Activated T-helper 1 cell treated with anti-CD3 and anti-CD28 coated beads, Interleukin-12 subunit alpha, Interleukin-12 subunit beta, Interleukin-2, Interleukin-4 antibody, amounts not matched to agents 30 ng/mL and 10 ng/mL and 1 ng/mL, durations not matched to agents 14 hours and 24 hours and 36 hours (primary cell): ENCODE measurements around the gene REC114. TPM values are rescaled to one million over a fixed set of nuclear protein-coding genes. Genes with fewer than 3 reads are reported as not detected.
"Not testable (repeated sequence)": the region's sequence is repeated elsewhere in the genome, so short reads cannot be mapped to it uniquely, and the experiment has no call there.

Experiments
- DNase-seq: peaks from one replicate; pipeline ENCODE4 v3.0.0; 2021; ENCODE audit warnings: low spot score
- H3K27ac Mint-ChIP-seq: one replicate; pipeline ENCODE4 v1.8.0; 2021; ENCODE audit warnings: mild to moderate bottlenecking, mixed read lengths
- H3K27me3 Mint-ChIP-seq: one replicate; pipeline ENCODE4 v1.8.0; 2022; ENCODE audit warnings: mild to moderate bottlenecking, moderate library complexity, mixed read lengths; ENCODE audit not compliant: insufficient read depth
- H3K36me3 Mint-ChIP-seq: one replicate; pipeline ENCODE4 v1.8.0; 2021; ENCODE audit warnings: low read depth, mixed read lengths
- H3K4me1 Mint-ChIP-seq: one replicate; pipeline ENCODE4 v1.8.0; 2021; ENCODE audit warnings: low read depth, mixed read lengths
- H3K4me3 Mint-ChIP-seq: one replicate; pipeline ENCODE4 v1.8.0; 2021; ENCODE audit warnings: mild to moderate bottlenecking, moderate library complexity, mixed read lengths
- H3K9me3 Mint-ChIP-seq: one replicate; pipeline ENCODE4 v1.8.0; 2021; ENCODE audit warnings: mixed read lengths
- intact Hi-C: fragments of 100-400 bp; cut with micrococcal nuclease; formaldehyde crosslinking; loops from one replicate; pipeline ENCODE4 v1.15.1; 2024
- total RNA-seq: library from RNA; stranded (reverse); gene quantifications from 2 replicates; pipeline ENCODE4 v1.2.3, GENCODE V29; 2022

The REC114 gene
- total RNA-seq, 1 donor from 2014 or later = not detected

- H3K4me3 Mint-ChIP-seq, H3K9me3 Mint-ChIP-seq, H3K27ac Mint-ChIP-seq, DNase-seq, H3K4me1 Mint-ChIP-seq, H3K27me3 Mint-ChIP-seq, H3K36me3 Mint-ChIP-seq, intact Hi-C loops: not testable (repeated sequence)
Observed at GRCh38 chr15:73548925-73549324, 106.0 kb downstream of the REC114 start.

- H3K9me3 Mint-ChIP-seq = no peaks in the 10 kb centered on the region
- no peak overlapping the region for H3K27ac Mint-ChIP-seq
- intact Hi-C loops = no loop called here
- DNase-seq = no peak
- H3K36me3 Mint-ChIP-seq = no peaks in the 10 kb centered on the region
- H3K4me1 Mint-ChIP-seq = no peaks in the 10 kb centered on the region
- H3K4me3 Mint-ChIP-seq = no peak overlapping the region
- no peaks in the 10 kb centered on the region for H3K27me3 Mint-ChIP-seq
Observed at GRCh38 chr15:73550190-73550589, 107.2 kb downstream of the REC114 start.

- Mint-ChIP-seq H3K36me3 (peaks cover 14% of the 10 kb centered on the region), H3K27ac (no peak overlapping the region), H3K9me3 (no peaks in the 10 kb centered on the region), H3K4me3 (no peak overlapping the region), H3K27me3 (no peaks in the 10 kb centered on the region), H3K4me1 (no peaks in the 10 kb centered on the region)
- intact Hi-C loops = no loop called here
- no peak for DNase-seq
Observed at GRCh38 chr15:73555080-73555479, 112.1 kb downstream of the REC114 start.

- H3K27ac Mint-ChIP-seq = no peak overlapping the region
- intact Hi-C loops = no loop called here
- no peaks in the 10 kb centered on the region for H3K4me1 Mint-ChIP-seq
- no peak overlapping the region for H3K4me3 Mint-ChIP-seq
- H3K27me3 Mint-ChIP-seq = no peaks in the 10 kb centered on the region
- peaks cover 28% of the 10 kb centered on the region for H3K36me3 Mint-ChIP-seq
- no peaks in the 10 kb centered on the region for H3K9me3 Mint-ChIP-seq
- no peak for DNase-seq
Observed at GRCh38 chr15:73558529-73558928, 115.6 kb downstream of the REC114 start.

- Mint-ChIP-seq H3K4me3 (no peak overlapping the region), H3K27me3 (no peaks in the 10 kb centered on the region), H3K4me1 (peaks cover 9% of the 10 kb centered on the region), H3K27ac (no peak overlapping the region), H3K9me3 (no peaks in the 10 kb centered on the region), H3K36me3 (peaks cover 35% of the 10 kb centered on the region)
- no peak for DNase-seq
- intact Hi-C loops = loop anchor here (1.0 to 2.0 kb wide), 3 partner anchors 76 to 220 kb away; no protein-coding TSS in a partner anchor
Observed at GRCh38 chr15:73560501-73561117, 117.6 kb downstream of the REC114 start.

GRCh38 chr15:73564255-73564654, 121.3 kb downstream of the REC114 start:
- DNase-seq = no peak
- Mint-ChIP-seq H3K9me3 (no peaks in the 10 kb centered on the region), H3K36me3 (peaks cover 29% of the 10 kb centered on the region), H3K27me3 (no peaks in the 10 kb centered on the region), H3K4me3 (no peak overlapping the region), H3K27ac (peak overlapping the region; percentile 15), H3K4me1 (peaks cover 22% of the 10 kb centered on the region)
- intact Hi-C loops = no loop called here

- no peak overlapping the region for H3K27ac Mint-ChIP-seq
- intact Hi-C loops = no loop called here
- no peak for DNase-seq
Observed at GRCh38 chr15:73567020-73567419, 124.1 kb downstream of the REC114 start.

GRCh38 chr15:73568564-73569280, 125.8 kb downstream of the REC114 start:
- peak overlapping the region; percentile 21 for H3K27ac Mint-ChIP-seq
- peaks cover 60% of the 10 kb centered on the region for H3K4me1 Mint-ChIP-seq
- no peaks in the 10 kb centered on the region for H3K27me3 Mint-ChIP-seq
- H3K9me3 Mint-ChIP-seq = no peaks in the 10 kb centered on the region
- peak overlapping the region; percentile 54 for H3K4me3 Mint-ChIP-seq
- peaks cover 45% of the 10 kb centered on the region for H3K36me3 Mint-ChIP-seq
- intact Hi-C loops = no loop called here
- no peak for DNase-seq

More at GRCh38 chr15:73567020-73567419, 124.1 kb downstream of the REC114 start:
- Mint-ChIP-seq H3K9me3 (no peaks in the 10 kb centered on the region), H3K4me3 (no peak overlapping the region), H3K27me3 (no peaks in the 10 kb centered on the region), H3K36me3 (peaks cover 42% of the 10 kb centered on the region), H3K4me1 (peaks cover 49% of the 10 kb centered on the region)

- no peaks in the 10 kb centered on the region for H3K9me3 Mint-ChIP-seq
- peaks cover 58% of the 10 kb centered on the region for H3K4me1 Mint-ChIP-seq
- no peak for DNase-seq
- intact Hi-C loops = no loop called here
- H3K36me3 Mint-ChIP-seq = peaks cover 50% of the 10 kb centered on the region
- peak overlapping the region; percentile 76 for H3K4me3 Mint-ChIP-seq
- H3K27ac Mint-ChIP-seq = peak overlapping the region; percentile 57
- H3K27me3 Mint-ChIP-seq = no peaks in the 10 kb centered on the region
Observed at GRCh38 chr15:73569361-73569760, 126.4 kb downstream of the REC114 start.

- H3K4me3 Mint-ChIP-seq = peak overlapping the region; percentile 76
- H3K27ac Mint-ChIP-seq = peak overlapping the region; percentile 69
- H3K9me3 Mint-ChIP-seq = no peaks in the 10 kb centered on the region
- peaks cover 46% of the 10 kb centered on the region for H3K36me3 Mint-ChIP-seq
- H3K27me3 Mint-ChIP-seq = no peaks in the 10 kb centered on the region
- DNase-seq = no peak
- intact Hi-C loops = loop anchor here (1.0 to 10.0 kb wide), 3 partner anchors 14 to 354 kb away; partner anchors contain the start of gene LOXL1
- H3K4me1 Mint-ChIP-seq = peaks cover 58% of the 10 kb centered on the region
Observed at GRCh38 chr15:73570355-73571032, 127.5 kb downstream of the REC114 start.

GRCh38 chr15:73571346-73571745, 128.4 kb downstream of the REC114 start:
- Mint-ChIP-seq H3K36me3 (peaks cover 49% of the 10 kb centered on the region), H3K4me1 (peaks cover 67% of the 10 kb centered on the region), H3K27ac (peak overlapping the region; percentile 69), H3K27me3 (no peaks in the 10 kb centered on the region), H3K9me3 (no peaks in the 10 kb centered on the region), H3K4me3 (no peak overlapping the region)
- no peak for DNase-seq
- intact Hi-C loops = loop anchor here (2.0 to 10.0 kb wide), 2 partner anchors 13 to 353 kb away; partner anchors contain the start of gene LOXL1

GRCh38 chr15:73572296-73572695, 129.3 kb downstream of the REC114 start:
- intact Hi-C loops = loop anchor here (10.0 kb wide), 1 partner anchor 353 kb away; the partner anchor contains the start of gene LOXL1
- H3K4me1 Mint-ChIP-seq = peaks cover 70% of the 10 kb centered on the region
- H3K27me3 Mint-ChIP-seq = no peaks in the 10 kb centered on the region

GRCh38 chr15:73573037-73573436, 130.1 kb downstream of the REC114 start:
- no peak overlapping the region for H3K27ac Mint-ChIP-seq
- H3K27me3 Mint-ChIP-seq = no peaks in the 10 kb centered on the region
- peaks cover 69% of the 10 kb centered on the region for H3K4me1 Mint-ChIP-seq
- no peak overlapping the region for H3K4me3 Mint-ChIP-seq
- intact Hi-C loops = loop anchor here (10.0 kb wide), 1 partner anchor 352 kb away; the partner anchor contains the start of gene LOXL1
- no peak for DNase-seq
- peaks cover 52% of the 10 kb centered on the region for H3K36me3 Mint-ChIP-seq
- H3K9me3 Mint-ChIP-seq = no peaks in the 10 kb centered on the region

More at GRCh38 chr15:73572296-73572695, 129.3 kb downstream of the REC114 start:
- no peaks in the 10 kb centered on the region for H3K9me3 Mint-ChIP-seq
- peaks cover 53% of the 10 kb centered on the region for H3K36me3 Mint-ChIP-seq
- H3K4me3 Mint-ChIP-seq = no peak overlapping the region
- no peak for DNase-seq
- H3K27ac Mint-ChIP-seq = peak overlapping the region; percentile 64
